Transverse colon (tissue), 4 donors: ENCODE data around the gene TNFSF8. TPM values are rescaled to one million over a fixed set of nuclear protein-coding genes. Genes with fewer than 3 reads are reported as not detected.

ENCODE experiments used
- DNase-seq: peaks from one replicate; pipeline ENCODE4 v3.0.0-alpha.2; 2019
- H3K27ac ChIP-seq, 4 donors: fragments of 200-600 bp; sonication (generic); 2 replicates each; pipeline ENCODE4 v1.5.1; 2016 to 2018; ENCODE audit warnings: inconsistent platforms in 4 of 4
- H3K27me3 ChIP-seq: fragments of 200-600 bp; sonication (generic); 2 replicates; pipeline ENCODE4 v1.5.1; 2017; ENCODE audit warnings: inconsistent platforms
- H3K36me3 ChIP-seq, 4 donors: fragments of 200-600 bp; sonication (generic); 2 replicates each; pipeline ENCODE4 v1.5.1; 2017 to 2019; ENCODE audit warnings: inconsistent platforms in 4 of 4
- H3K4me1 ChIP-seq, 4 donors: fragments of 200-600 bp; sonication (generic); 2 replicates each; pipeline ENCODE4 v1.5.1; 2017 to 2020; ENCODE audit warnings: inconsistent platforms in 4 of 4
- H3K4me3 ChIP-seq, 4 donors: fragments of 200-600 bp; sonication (generic); 1 replicate in 1 of 4; 2 replicates in 3 of 4; pipeline versions ENCODE4 v1.5.1 to v1.6.1; 2017 to 2019; ENCODE audit warnings: inconsistent platforms in 4 of 4
- H3K9me3 ChIP-seq, 2 donors: fragments of 200-600 bp; sonication (generic); 2 replicates each; pipeline ENCODE4 v1.5.1; 2017 to 2019; ENCODE audit warnings: inconsistent platforms in 2 of 2
- CTCF ChIP-seq, 5 experiments: fragments of 200-600 bp in 3 of 5; fragments of 450-650 bp in 2 of 5; sonication (generic) in 3 of 5; IDR thresholded peaks; 1 replicate in 2 of 5; 2 replicates in 3 of 5; pipeline ENCODE4 v1.5.1; 2016 to 2017; ENCODE audit warnings: antibody characterized with exemption in 5 of 5, inconsistent platforms in 3 of 5, mild to moderate bottlenecking in 2 of 5, moderate library complexity in 1 of 5
- EP300 ChIP-seq: sonication (generic); formaldehyde crosslinking; IDR thresholded peaks from one replicate; pipeline ENCODE4 v1.6.1; 2017; ENCODE audit warnings: antibody characterized with exemption, low read depth
- POLR2A ChIP-seq: fragments of 450-650 bp; IDR thresholded peaks from one replicate; pipeline ENCODE4 v1.6.1; 2016; ENCODE audit warnings: antibody characterized with exemption, mild to moderate bottlenecking, moderate library complexity
- POLR2AphosphoS5 ChIP-seq, 3 donors: sonication (generic); formaldehyde crosslinking; IDR thresholded peaks; one replicate each; pipeline ENCODE4 v1.6.1; 2016; ENCODE audit warnings: antibody characterized with exemption in 3 of 3
- WGBS, 2 donors: methylation state at CpG; one replicate each; pipeline ENCODE4 v1.1.5; 2018; ENCODE audit warnings: low coverage in 1 of 2; 5-methylcytosine and 5-hydroxymethylcytosine counted together
- in situ Hi-C, 4 donors: fragments of 200-750 bp; cut with MboI; loops; one replicate each; pipeline versions ENCODE4 v1.15.0 to v1.15.1; 2017; ENCODE audit warnings: low sequenced_read_pairs in 3 of 4, low pct_ligation_motif_present in 1 of 4, low pct_unique_long_range_greater_than_20kb in 1 of 4
- intact Hi-C: fragments of 100-400 bp; cut with DNase I; formaldehyde crosslinking; loops from one replicate; pipeline ENCODE4 v1.15.1; 2023; ENCODE audit warnings: low total_unique reads
- total RNA-seq, 4 donors: library from RNA; depleted of rRNA; stranded (reverse); fragments of >200 nt; gene quantifications; one replicate each; pipeline ENCODE4 v1.1.0, GENCODE V29; 2016

Gene TNFSF8
- total RNA-seq, 4 donors from 2014 or later, result 1.2 to 5.2 TPM; not detected in 2

GRCh38 chr9:114898741-114899140 is 31.6 kb downstream of the TNFSF8 start:
- no peak overlapping the region for H3K27ac ChIP-seq
- in situ Hi-C loops (no loop called here), intact Hi-C loops (no loop called here)
- no peaks in the 10 kb centered on the region for H3K27me3 ChIP-seq
- H3K4me1 ChIP-seq, result peaks cover 0 to 17% (median 2%) of the 10 kb centered on the region in 4 donors
- peak; percentile 63 for DNase-seq
- TF ChIP-seq POLR2A, result no peak
- TF ChIP-seq CTCF (IDR thresholded peaks at IDR 0.05), result no peak
- no peak for TF ChIP-seq POLR2AphosphoS5 (IDR thresholded peaks at IDR 0.05)
- no peak overlapping the region for H3K4me3 ChIP-seq
- no peaks in the 10 kb centered on the region for H3K9me3 ChIP-seq
- 53 to 56% methylated on average over 2 to 9 of the region's 9 CpGs for WGBS, 2 donors
- no peaks in the 10 kb centered on the region for H3K36me3 ChIP-seq

- no peak for DNase-seq
- intact Hi-C loops (no loop called here), in situ Hi-C loops (no loop called here)
- no peak for TF ChIP-seq POLR2A
- no peak for TF ChIP-seq CTCF (IDR thresholded peaks at IDR 0.05)
- no peak for TF ChIP-seq EP300
- no peak for TF ChIP-seq POLR2AphosphoS5 (IDR thresholded peaks at IDR 0.05)
- 83 to 89% methylated on average over 2 to 3 of the region's 3 CpGs for WGBS, 2 donors
- Histone ChIP-seq H3K4me1 (peaks cover 0 to 17% (median 2%) of the 10 kb centered on the region in 4 donors), H3K27ac (no peak overlapping the region), H3K36me3 (no peaks in the 10 kb centered on the region), H3K4me3 (no peak overlapping the region), H3K9me3 (no peaks in the 10 kb centered on the region), H3K27me3 (no peaks in the 10 kb centered on the region)
These were observed 33.2 kb downstream of the TNFSF8 start for GRCh38 chr9:114897196-114897595.

- no peaks in the 10 kb centered on the region for H3K36me3 ChIP-seq
- in situ Hi-C loops, result no loop called here
- H3K27ac ChIP-seq, result no peak overlapping the region
- H3K4me1 ChIP-seq, result peaks cover 0 to 17% (median 2%) of the 10 kb centered on the region in 4 donors
- DNase-seq, result no peak
- TF ChIP-seq POLR2A (no peak), EP300 (no peak), POLR2AphosphoS5 (IDR thresholded peaks at IDR 0.05) (no peak), CTCF (IDR thresholded peaks at IDR 0.05) (no peak)
- H3K9me3 ChIP-seq, result no peaks in the 10 kb centered on the region
- intact Hi-C loops, result no loop called here
- no peak overlapping the region for H3K4me3 ChIP-seq
- H3K27me3 ChIP-seq, result no peaks in the 10 kb centered on the region
These were observed 34.0 kb downstream of the TNFSF8 start for GRCh38 chr9:114896344-114896743.

GRCh38 chr9:114895521-114895991 is 34.8 kb downstream of the TNFSF8 start:
- Histone ChIP-seq H3K9me3 (no peaks in the 10 kb centered on the region), H3K4me3 (no peak overlapping the region), H3K27me3 (no peaks in the 10 kb centered on the region), H3K36me3 (no peaks in the 10 kb centered on the region), H3K27ac (peak overlapping the region in 3 of 4 donors; percentile 27 to 47 (median 35)), H3K4me1 (peaks cover 0 to 17% (median 2%) of the 10 kb centered on the region in 4 donors)
- in situ Hi-C loops, result no loop called here
- DNase-seq, result no peak
- no peak for TF ChIP-seq POLR2A
- no peak for TF ChIP-seq EP300
- TF ChIP-seq POLR2AphosphoS5 (IDR thresholded peaks at IDR 0.05), result no peak
- no peak for TF ChIP-seq CTCF (IDR thresholded peaks at IDR 0.05)
- intact Hi-C loops, result no loop called here
